HCT116 (cell line): ENCODE data around the gene GLI3. TPM values are rescaled to one million over a fixed set of nuclear protein-coding genes. Genes with fewer than 3 reads are reported as not detected.

Source experiments
- ATAC-seq: fragments of 200-7000 bp; cut with Tn5 transposase; 2 replicates; pipeline ENCODE4 v1.9.1; 2020; ENCODE audit warnings: mild to moderate bottlenecking, moderate library complexity
- BruUV-seq: library from RNA; stranded (reverse); fragments of 400-500 nt; replicated peaks from 2 replicates; lab custom pipeline; 2021; lab: Mats Ljungman, UMichigan
- CTCF ChIA-PET: fragments of 300-600 bp; sonication (Branson Sonifier 250); formaldehyde crosslinking; loops from one replicate; lab custom pipeline; 2021; ENCODE audit warnings: antibody characterized with exemption; lab: Charles Lee
- POLR2A ChIA-PET: fragments of 300-600, 350-600 bp; sonication (Branson Sonifier 250); formaldehyde crosslinking; loops from one replicate; lab custom pipeline; 2021; ENCODE audit warnings: antibody characterized with exemption; lab: Charles Lee
- RAD21 ChIA-PET, 2 experiments: fragments of 300-600 bp; sonication (Branson Sonifier 250); formaldehyde crosslinking; loops; one replicate each; lab custom pipeline; 2023; ENCODE audit warnings: low total read pairs in 2 of 2; ENCODE audit not compliant: uncharacterized antibody in 2 of 2, unreplicated experiment in 2 of 2, low non-redundant PET in 1 of 2; lab: Charles Lee
- DNase-seq: peaks from one replicate; pipeline ENCODE4 v3.0.0-alpha.2; 2010; ENCODE audit warnings: low read depth, low spot score
- H2AFZ ChIP-seq: fragments of 200-600 bp; shearing (Covaris generic), sonication (generic); 2 replicates; pipeline ENCODE4 v1.6.1; 2017; ENCODE audit warnings: low read depth, mixed run types, mixed read lengths, antibody characterized with exemption, low read length; ENCODE audit not compliant: poor library complexity, severe bottlenecking
- H3K27ac ChIP-seq: 2 replicates; pipeline ENCODE4 v1.5.1; 2012; ENCODE audit warnings: low read depth, low read length
- H3K27me3 ChIP-seq: fragments of 200-600 bp; sonication (generic); 2 replicates; pipeline ENCODE4 v1.6.1; 2016; ENCODE audit warnings: mixed run types, low read length, mixed read lengths; ENCODE audit not compliant: insufficient read depth
- H3K36me3 ChIP-seq, 2 experiments: fragments of 200-500 bp in 1 of 2; fragments of 200-600 bp in 1 of 2; sonication (Bioruptor generic) in 1 of 2; sonication (generic) in 1 of 2; 2 replicates each; pipeline versions ENCODE4 v1.5.1 to v1.6.1; 2014 to 2016; ENCODE audit warnings: low read length in 2 of 2, inconsistent platforms in 1 of 2, mixed read lengths in 1 of 2, mixed run types in 1 of 2; ENCODE audit not compliant: insufficient read depth in 2 of 2, control insufficient read depth in 1 of 2
- H3K4me1 ChIP-seq, 2 experiments: fragments of 200-600 bp in 1 of 2; sonication (generic) in 1 of 2; 2 replicates each; pipeline versions ENCODE4 v1.5.1 to v1.6.1; 2012 to 2017; ENCODE audit warnings: low read length in 2 of 2, inconsistent platforms in 1 of 2, mild to moderate bottlenecking in 1 of 2, mixed read lengths in 1 of 2, mixed run types in 1 of 2, moderate library complexity in 1 of 2; ENCODE audit not compliant: insufficient read depth in 2 of 2, control insufficient read depth in 1 of 2
- H3K4me2 ChIP-seq: fragments of 200-600 bp; sonication (generic); 2 replicates; pipeline ENCODE4 v1.6.1; 2017; ENCODE audit warnings: mixed run types, low read length, mixed read lengths
- H3K4me3 ChIP-seq, 2 experiments: fragments of 200-600 bp in 1 of 2; sonication (generic) in 1 of 2; replicated peaks in 1 of 2; 2 replicates each; pipeline ENCODE4 v1.5.1; 2011 to 2016; ENCODE audit warnings: low read length in 2 of 2, control low read depth in 1 of 2, low read depth in 1 of 2, mild to moderate bottlenecking in 1 of 2, mixed read lengths in 1 of 2, mixed run types in 1 of 2
- H3K79me2 ChIP-seq: fragments of 200-600 bp; sonication (generic); 2 replicates; pipeline ENCODE4 v1.6.1; 2017; ENCODE audit warnings: mild to moderate bottlenecking, mixed run types, low read length, moderate library complexity, mixed read lengths; ENCODE audit not compliant: insufficient read depth
- H3K9ac ChIP-seq: fragments of 200-600 bp; sonication (generic); 2 replicates; pipeline ENCODE4 v1.6.1; 2016; ENCODE audit warnings: low read length, mixed read lengths
- H3K9me2 ChIP-seq: fragments of 200-600 bp; sonication (generic), shearing (Covaris generic); 2 replicates; pipeline ENCODE4 v1.6.1; 2017; ENCODE audit warnings: mixed run types, mild to moderate bottlenecking, moderate library complexity; ENCODE audit not compliant: insufficient read depth
- H3K9me3 ChIP-seq, 2 experiments: fragments of 200-500 bp in 1 of 2; fragments of 200-600 bp in 1 of 2; sonication (Bioruptor generic) in 1 of 2; sonication (generic) in 1 of 2; 2 replicates each; pipeline ENCODE4 v1.6.1; 2014 to 2017; ENCODE audit warnings: low read length in 2 of 2, mixed read lengths in 2 of 2, inconsistent platforms in 1 of 2, low read depth in 1 of 2, mild to moderate bottlenecking in 1 of 2, mixed run types in 1 of 2, moderate library complexity in 1 of 2; ENCODE audit not compliant: control insufficient read depth in 1 of 2, insufficient read depth in 1 of 2
- H4K20me1 ChIP-seq: fragments of 200-600 bp; sonication (generic), shearing (Covaris generic); 2 replicates; pipeline ENCODE4 v1.6.1; 2017; ENCODE audit warnings: mixed run types, mild to moderate bottlenecking, moderate library complexity; ENCODE audit not compliant: insufficient read depth
- ELF1 ChIP-seq: IDR thresholded peaks from 2 replicates; pipeline ENCODE4 v1.6.1; 2012; ENCODE audit warnings: low read depth, borderline replicate concordance
- EZH2 ChIP-seq: fragments of 200-600 bp; sonication (generic); IDR thresholded peaks from 2 replicates; pipeline ENCODE4 v1.6.1; 2017; ENCODE audit warnings: antibody characterized with exemption, mixed run types
- JUND ChIP-seq: IDR thresholded peaks from 2 replicates; pipeline ENCODE4 v1.6.1; 2012
- POLR2A ChIP-seq: IDR thresholded peaks from 2 replicates; pipeline ENCODE4 v1.7.0; 2011; ENCODE audit warnings: borderline replicate concordance; ENCODE audit not compliant: insufficient read depth, insufficient read length; ENCODE audit errors: extremely low read depth
- RAD21 ChIP-seq: IDR thresholded peaks from 2 replicates; pipeline ENCODE4 v1.6.1; 2012; ENCODE audit warnings: low read depth, mild to moderate bottlenecking
- REST ChIP-seq: IDR thresholded peaks from 2 replicates; pipeline ENCODE4 v1.6.1; 2012; ENCODE audit warnings: low read depth
- SRF ChIP-seq: IDR thresholded peaks from 2 replicates; pipeline ENCODE4 v1.6.1; 2012; ENCODE audit warnings: low read depth
- ZBTB33 ChIP-seq: IDR thresholded peaks from 2 replicates; pipeline ENCODE4 v1.6.1; 2011; ENCODE audit warnings: mild to moderate bottlenecking, low read length, moderate library complexity; ENCODE audit not compliant: insufficient replicate concordance; ENCODE audit errors: extremely low read depth
- intact Hi-C: fragments of 100-400 bp; cut with micrococcal nuclease; formaldehyde crosslinking; loops from 2 replicates; pipeline ENCODE4 v1.10.0; 2022
- total RNA-seq: library from RNA; stranded (reverse); gene quantifications from one replicate; pipeline ENCODE4 v1.2.1, GENCODE V29; 2021; ENCODE audit not compliant: unreplicated experiment

GLI3 gene
- total RNA-seq, 1 experiment from 2014 or later = 0.07 TPM

- H3K4me1 ChIP-seq = no peaks in the 10 kb centered on the region
- no peaks in the 10 kb centered on the region for H3K79me2 ChIP-seq
- H3K9me3 ChIP-seq = no peaks in the 10 kb centered on the region
- ChIA-PET RAD21 (no interaction called here), CTCF (no interaction called here)
- H3K4me3 ChIP-seq = no peak overlapping the region
- no peak for ATAC-seq
- H2AFZ ChIP-seq = no peak overlapping the region
- TF ChIP-seq ZBTB33 (no peak), EZH2 (no peak), SRF (no peak), ELF1 (no peak), RAD21 (no peak), POLR2A (no peak), REST (no peak), JUND (no peak)
- TF ChIP-seq, all 23 proteins: peak for 0
- POLR2A ChIA-PET = no interaction called here
- H3K27ac ChIP-seq = no peak overlapping the region
- intact Hi-C loops = no loop called here
- H3K9me2 ChIP-seq = no peaks in the 10 kb centered on the region
- H4K20me1 ChIP-seq = no peaks in the 10 kb centered on the region
- BruUV-seq = no TSS peak
- H3K9ac ChIP-seq = no peak overlapping the region
- no peak overlapping the region for H3K4me2 ChIP-seq
- no peak for DNase-seq
- no peaks in the 10 kb centered on the region for H3K36me3 ChIP-seq
- no peaks in the 10 kb centered on the region for H3K27me3 ChIP-seq
Measured at GRCh38 chr7:42170724-42171123, 66.3 kb downstream of the GLI3 start.
